Fibroblast of the aortic adventitia (primary cell): ENCODE results near the gene CHMP1A. TPM values are rescaled to one million over a fixed set of nuclear protein-coding genes. Genes with fewer than 3 reads are reported as not detected.
"Not testable (repeated sequence)": the region's sequence is repeated elsewhere in the genome, so short reads cannot be mapped to it uniquely, and the experiment has no call there.

Experiments
- DNase-seq: peaks from one replicate; pipeline ENCODE4 v3.0.0-alpha.2; 2010; ENCODE audit warnings: low read depth
- H3K4me3 ChIP-seq: 2 replicates; pipeline ENCODE4 v1.5.1; 2011; ENCODE audit warnings: low read depth, mild to moderate bottlenecking, control low read depth, low read length, moderate library complexity
- total RNA-seq: library from RNA; depleted of rRNA; stranded (reverse); fragments of >200 nt; gene quantifications from 2 replicates; pipeline ENCODE4 v1.2.3, GENCODE V29; 2012; ENCODE audit warnings: low replicate concordance
- TF ChIP-seq, protein P1 (sequence below): IDR thresholded peaks from 2 replicates; pipeline ENCODE4 v1.5.1; 2011; ENCODE audit warnings: mild to moderate bottlenecking, low read length, control low read depth, inconsistent platforms; ENCODE audit not compliant: insufficient read depth

Gene CHMP1A
- total RNA-seq, 1 donor, result 80.0 TPM

DNA sequence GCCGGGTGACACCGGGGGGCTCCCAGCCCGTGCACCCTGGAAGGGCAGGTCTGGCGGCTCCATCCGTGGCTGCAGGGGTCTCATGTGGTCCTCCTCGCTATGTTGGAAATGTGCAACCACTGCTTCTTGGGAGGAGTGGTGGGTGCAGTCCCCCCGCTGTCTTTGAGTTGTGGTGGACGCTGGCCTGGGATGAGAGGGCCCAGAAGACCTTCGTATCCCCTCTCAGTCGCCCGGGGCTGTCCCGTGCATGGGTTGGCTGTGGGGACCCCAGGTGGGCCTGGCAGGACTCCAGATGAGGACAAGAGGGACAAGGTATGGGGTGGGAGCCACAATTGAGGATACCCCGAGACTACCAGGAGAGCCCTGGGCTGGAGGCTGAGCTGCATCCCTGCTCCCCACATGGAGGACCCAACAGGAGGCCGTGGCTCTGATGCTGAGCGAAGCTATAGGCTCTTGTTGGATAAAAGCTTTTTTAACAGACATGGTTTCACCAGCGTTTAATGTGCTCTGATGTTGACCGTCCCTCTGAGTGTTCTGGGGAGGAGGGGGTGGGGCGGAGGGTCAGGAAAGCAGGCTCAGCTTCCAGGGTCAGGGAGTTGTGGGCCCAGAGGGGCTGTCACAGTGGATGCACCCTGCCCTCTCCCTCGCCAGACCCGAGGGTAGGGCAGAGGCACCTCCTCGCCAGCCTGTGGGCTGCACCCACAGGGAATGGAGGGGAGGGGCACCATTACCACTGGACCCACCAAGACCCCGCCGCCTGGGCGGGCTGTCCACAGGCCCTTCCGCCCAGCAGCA, 38.6 kb upstream of the CHMP1A start:
- no peak for DNase-seq
- no peak overlapping the region for H3K4me3 ChIP-seq
- TF ChIP-seq, protein P1, sequence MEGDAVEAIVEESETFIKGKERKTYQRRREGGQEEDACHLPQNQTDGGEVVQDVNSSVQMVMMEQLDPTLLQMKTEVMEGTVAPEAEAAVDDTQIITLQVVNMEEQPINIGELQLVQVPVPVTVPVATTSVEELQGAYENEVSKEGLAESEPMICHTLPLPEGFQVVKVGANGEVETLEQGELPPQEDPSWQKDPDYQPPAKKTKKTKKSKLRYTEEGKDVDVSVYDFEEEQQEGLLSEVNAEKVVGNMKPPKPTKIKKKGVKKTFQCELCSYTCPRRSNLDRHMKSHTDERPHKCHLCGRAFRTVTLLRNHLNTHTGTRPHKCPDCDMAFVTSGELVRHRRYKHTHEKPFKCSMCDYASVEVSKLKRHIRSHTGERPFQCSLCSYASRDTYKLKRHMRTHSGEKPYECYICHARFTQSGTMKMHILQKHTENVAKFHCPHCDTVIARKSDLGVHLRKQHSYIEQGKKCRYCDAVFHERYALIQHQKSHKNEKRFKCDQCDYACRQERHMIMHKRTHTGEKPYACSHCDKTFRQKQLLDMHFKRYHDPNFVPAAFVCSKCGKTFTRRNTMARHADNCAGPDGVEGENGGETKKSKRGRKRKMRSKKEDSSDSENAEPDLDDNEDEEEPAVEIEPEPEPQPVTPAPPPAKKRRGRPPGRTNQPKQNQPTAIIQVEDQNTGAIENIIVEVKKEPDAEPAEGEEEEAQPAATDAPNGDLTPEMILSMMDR, result no peak

DNA sequence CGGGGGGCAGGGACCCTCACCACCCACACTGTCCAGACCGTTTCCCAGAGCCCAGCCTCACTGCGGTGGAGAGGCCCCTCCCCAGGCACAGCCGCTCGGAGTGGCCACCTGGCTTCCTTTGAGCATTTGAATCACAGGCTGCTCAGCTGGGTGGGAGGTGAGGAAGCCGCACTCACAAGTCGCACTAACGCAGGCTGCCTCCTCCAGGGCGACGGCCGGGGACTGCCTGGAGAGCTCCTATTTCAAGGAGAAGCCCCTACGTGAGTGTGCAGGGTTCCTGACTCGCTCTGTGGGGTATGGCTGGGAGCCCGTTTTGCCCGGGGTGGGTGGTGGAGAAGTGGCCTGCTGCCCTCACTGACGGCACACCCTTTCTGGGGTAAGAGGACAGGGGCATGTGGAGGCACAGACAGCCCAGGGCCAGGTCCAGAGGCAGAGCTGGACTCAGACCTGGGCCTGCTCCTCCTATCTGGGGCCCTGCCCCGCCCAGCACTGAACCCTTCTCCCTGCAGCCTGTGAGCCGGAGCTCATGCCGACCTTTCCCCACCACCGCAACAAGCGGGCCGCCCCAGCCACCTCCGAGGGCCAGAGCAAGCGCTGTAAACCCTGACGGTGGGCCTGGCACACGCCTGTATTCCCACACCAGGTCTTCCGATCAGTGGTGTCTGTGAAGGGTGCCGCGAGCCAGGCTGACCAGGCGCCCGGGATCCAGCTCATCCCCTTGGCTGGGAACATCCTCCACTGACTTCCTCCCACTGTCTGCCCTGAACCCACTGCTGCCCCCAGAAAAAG, 37.8 kb upstream of the CHMP1A start:
- no peak overlapping the region for H3K4me3 ChIP-seq
- no peak for DNase-seq
- TF ChIP-seq, protein P1, result no peak

DNA sequence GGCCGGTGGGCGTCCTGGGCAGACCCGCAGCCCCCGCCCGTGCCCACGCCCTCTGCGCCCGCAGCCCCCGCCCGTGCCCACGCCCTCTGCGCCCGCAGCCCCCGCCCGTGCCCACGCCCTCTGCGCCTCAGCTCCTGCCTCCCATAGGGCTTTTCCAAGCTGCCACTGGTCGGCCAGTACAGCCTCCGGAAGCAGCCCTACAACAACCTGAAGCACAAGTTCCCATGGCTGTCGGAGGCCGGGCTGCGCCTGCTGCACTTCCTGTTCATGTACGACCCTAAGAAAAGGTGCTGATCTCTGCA, 37.2 kb upstream of the CHMP1A start:
- not testable (repeated sequence) for H3K4me3 ChIP-seq, DNase-seq

- H3K4me3 ChIP-seq, result no peak overlapping the region
- DNase-seq, result no peak
- TF ChIP-seq, protein P1, result no peak
Observed at GRCh38 chr16:89693931-89694783, 36.6 kb upstream of the CHMP1A start.

- no peak for DNase-seq
- TF ChIP-seq, protein P1, result no peak
- H3K4me3 ChIP-seq, result no peak overlapping the region
Observed at GRCh38 chr16:89693289-89693731, 35.8 kb upstream of the CHMP1A start.

DNA sequence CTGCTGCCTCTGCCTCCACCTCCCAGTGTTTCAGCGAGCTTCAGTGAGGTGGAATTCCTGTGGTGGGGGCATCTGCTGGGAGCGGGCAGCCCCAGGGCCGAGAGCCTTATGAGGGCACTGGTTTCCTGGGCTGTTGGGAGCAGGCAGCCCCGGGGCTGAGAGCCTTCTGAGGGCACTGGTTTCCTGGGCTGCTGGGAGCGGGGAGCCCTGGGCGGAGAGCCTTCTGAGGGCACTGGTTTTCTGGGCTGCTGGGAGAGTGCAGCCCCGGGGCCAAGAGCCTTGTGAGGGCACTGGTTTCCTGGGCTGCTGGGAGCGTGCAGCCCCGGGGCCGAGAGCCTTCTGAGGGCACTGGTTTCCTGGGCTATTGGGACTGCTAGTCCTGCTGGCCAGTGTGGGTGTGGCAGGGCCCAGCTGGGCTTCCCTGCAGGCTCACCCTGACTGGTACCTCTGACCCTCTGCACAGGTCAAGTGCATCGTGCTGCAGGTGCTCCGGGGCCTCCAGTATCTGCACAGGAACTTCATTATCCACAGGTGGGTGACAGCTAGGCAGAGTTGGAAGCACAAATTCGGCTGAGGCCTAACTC, 34.6 kb upstream of the CHMP1A start:
- no peak for DNase-seq
- TF ChIP-seq, protein P1, result no peak
- no peak overlapping the region for H3K4me3 ChIP-seq
